Body of pancreas (tissue), 4 donors: ENCODE measurements around the gene IBTK.

ENCODE experiments used
- POLR2A ChIP-seq, 3 donors: fragments of 450-650 bp; IDR thresholded peaks; one replicate each; pipeline ENCODE4 v1.6.1; 2016; ENCODE audit warnings: antibody characterized with exemption in 3 of 3, mild to moderate bottlenecking in 2 of 3
- TF ChIP-seq, protein P1 (sequence below), 7 experiments: fragments of 450-650 bp in 4 of 7; fragments of 200-600 bp in 3 of 7; sonication (generic) in 3 of 7; IDR thresholded peaks; one replicate each; pipeline ENCODE4 v1.5.1; 2016 to 2019; ENCODE audit warnings: antibody characterized with exemption in 7 of 7

DNA sequence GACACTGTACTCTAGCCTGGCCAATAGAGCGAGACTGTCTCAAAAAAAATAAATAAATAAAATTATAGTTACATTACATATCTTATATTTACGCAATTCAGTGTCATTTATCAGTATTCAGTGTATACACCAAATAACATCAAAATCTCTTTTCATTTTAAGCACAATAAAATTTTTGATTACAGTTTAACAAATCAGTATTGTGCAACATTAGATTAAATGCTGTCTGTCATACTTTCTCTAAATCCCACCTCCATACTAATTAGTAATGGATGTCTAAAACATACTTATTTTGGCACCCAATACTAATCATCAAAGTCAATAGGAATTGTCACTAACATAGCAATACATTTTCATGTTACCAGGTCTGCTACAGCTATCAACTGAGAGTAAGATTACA, 27.4 kb downstream of the IBTK start:
- TF ChIP-seq POLR2A (IDR thresholded peaks at IDR 0.05) = no peak
- TF ChIP-seq, protein P1, sequence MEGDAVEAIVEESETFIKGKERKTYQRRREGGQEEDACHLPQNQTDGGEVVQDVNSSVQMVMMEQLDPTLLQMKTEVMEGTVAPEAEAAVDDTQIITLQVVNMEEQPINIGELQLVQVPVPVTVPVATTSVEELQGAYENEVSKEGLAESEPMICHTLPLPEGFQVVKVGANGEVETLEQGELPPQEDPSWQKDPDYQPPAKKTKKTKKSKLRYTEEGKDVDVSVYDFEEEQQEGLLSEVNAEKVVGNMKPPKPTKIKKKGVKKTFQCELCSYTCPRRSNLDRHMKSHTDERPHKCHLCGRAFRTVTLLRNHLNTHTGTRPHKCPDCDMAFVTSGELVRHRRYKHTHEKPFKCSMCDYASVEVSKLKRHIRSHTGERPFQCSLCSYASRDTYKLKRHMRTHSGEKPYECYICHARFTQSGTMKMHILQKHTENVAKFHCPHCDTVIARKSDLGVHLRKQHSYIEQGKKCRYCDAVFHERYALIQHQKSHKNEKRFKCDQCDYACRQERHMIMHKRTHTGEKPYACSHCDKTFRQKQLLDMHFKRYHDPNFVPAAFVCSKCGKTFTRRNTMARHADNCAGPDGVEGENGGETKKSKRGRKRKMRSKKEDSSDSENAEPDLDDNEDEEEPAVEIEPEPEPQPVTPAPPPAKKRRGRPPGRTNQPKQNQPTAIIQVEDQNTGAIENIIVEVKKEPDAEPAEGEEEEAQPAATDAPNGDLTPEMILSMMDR (IDR thresholded peaks at IDR 0.05) = no peak
